SHP77 (cell line): ENCODE results near the gene DENND1A.
"Not testable (repeated sequence)": the region's sequence is repeated elsewhere in the genome, so short reads cannot be mapped to it uniquely, and the experiment has no call there.

Experiments used
- DNase-seq, 2 experiments: peaks; one replicate each; lab custom pipeline; 2025; lab: John Stamatoyannopoulos, UW

DENND1A gene

DNA sequence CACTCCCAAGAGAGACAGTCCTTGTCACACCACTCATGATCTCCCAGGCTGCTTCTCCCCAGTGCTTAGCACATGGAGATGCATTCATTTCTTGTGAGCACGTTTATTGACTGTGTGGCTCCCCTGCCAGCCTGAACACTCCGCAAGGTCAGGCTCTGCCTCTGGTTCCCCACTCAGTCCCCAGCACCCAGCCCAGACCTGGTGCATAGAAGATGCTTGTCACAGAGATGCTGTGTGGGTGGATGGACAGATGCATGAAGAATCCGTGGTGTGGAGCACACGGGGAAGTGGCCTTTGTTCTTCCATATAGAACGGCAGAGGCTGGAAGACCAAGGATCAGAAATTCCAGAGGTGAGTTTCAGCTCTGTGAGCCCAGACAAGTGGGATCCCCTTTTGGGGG lies 587.7 kb downstream of the DENND1A start:
- no peak for DNase-seq

- no peak for DNase-seq
Measured at GRCh38 chr9:123341816-123342215, 588.1 kb downstream of the DENND1A start.

DNA sequence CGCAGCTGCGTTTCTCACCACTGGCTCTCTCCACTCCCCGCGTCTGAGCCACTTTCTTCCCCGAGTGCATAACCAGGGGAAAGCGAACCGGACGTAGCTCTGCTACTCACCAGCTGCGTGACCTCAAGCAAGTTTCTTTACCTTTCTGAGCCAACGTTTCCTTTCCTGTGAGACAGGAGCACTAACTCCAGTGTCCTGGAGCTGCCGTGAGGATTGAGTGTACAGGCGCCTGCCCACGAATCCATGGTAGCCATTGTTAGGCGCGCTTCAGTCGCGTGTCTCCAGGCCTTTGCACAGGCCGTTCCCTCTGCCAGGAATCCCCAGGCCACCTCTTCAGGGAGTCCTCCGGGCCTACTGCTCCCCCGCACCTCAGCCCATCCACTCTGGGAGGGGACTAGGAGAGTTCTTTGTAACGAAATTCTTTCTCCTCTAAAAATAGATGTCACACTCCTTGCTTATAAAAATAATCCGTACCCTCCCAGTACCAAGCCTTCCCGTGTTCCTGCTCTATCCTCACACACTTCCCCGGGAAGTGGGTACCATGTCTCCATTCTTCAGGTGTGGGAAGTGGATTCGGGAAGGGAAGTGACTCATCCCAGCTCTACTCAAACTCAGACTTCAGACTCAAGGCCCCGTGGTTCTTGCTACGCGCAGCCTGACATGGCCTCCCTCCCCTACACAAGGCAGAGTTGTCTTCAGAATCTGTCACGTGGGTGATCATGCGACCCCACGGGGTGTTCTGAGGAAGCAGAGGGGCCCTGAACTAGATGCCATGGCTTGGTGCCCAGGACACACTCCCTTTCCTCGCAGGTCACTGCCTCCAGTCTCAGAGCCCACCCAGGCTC lies 590.0 kb downstream of the DENND1A start:
- DNase-seq, result no peak

DNA sequence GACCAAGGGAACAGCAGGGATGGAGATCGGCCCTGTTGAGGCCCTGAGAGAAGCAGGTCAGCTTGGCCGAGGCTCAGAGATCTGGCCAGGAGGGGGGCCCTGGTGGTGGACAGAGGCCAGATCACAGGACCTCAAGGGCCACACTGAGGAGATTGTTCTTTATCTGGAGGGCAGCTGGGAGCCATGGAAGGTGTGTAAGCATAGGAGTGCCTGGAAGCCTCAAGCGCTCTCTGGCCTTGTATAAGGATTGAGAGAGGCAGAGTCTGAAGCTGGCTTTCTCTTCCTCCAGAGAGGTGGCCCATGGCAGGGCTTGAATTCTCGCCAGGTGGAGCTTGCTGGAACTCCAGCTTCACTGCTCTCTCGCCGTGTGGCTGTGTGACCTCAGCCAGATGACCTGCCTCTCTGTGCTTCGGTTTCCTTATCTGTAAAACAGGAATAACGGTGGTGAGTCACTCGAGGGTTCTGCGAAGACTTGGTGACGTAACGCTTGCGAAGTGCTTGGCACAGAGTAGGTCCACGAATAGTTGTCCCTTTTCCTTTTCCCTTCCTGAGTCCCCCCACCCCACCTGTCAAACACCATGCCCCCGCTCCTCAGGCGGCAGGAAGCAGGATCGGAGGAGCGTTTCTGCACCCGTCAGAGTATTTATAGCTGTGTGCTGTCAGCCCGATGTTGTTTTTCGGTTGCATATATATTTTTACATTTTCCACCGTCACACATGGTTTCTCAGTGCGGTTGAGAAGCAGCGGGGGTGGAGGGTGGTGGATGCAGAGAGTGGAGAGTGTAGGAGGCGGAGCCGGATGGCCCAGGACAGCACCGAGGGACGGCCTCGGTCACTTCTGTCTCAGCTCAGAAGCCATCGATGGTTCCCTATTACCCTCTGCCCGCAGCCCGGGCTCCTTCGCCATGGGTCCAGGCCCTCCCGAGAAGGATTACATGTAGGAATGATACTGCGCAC lies 590.9 kb downstream of the DENND1A start:
- no peak for DNase-seq

DNA sequence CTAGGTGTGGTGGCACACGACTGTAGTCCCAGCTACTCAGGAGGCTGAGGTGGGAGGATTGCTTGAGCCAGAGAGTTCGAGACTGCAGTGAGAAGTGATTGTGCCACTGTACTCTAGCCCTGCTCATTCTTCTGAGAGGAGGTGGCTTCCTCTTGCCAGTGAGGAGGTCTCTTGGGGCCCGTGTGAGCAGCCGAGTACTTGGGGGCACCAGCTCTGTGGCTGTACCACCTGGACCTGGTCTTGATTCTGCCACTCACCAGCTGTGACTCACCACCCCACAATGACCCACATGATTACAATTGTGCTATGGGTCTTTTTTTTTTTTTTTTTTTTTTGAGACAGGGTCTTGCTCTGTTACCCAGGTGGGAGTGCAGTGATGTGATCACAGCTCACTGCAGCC lies 592.0 kb downstream of the DENND1A start:
- DNase-seq, result no peak

GRCh38 chr9:123336959-123337358 lies 593.0 kb downstream of the DENND1A start:
- no peak for DNase-seq

DNA sequence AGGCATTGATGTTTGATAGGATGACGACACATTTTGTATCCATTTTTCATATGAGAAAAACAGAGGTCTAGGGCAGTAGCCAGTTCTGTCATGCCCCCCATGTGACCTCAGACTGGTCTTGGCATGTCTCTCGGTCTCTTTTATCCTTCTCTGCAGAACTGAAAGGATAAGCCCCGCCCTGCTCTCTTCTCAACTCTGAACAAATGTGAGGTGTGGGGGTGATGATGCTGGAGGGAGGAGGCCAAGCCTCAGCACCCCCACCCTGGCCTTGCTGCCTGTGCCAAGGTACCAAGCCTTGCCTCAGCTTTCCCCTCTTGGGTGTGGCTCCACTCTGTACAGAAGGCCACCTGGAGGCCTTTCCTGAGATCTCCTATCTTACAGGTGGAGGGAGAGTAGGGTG lies 593.5 kb downstream of the DENND1A start:
- DNase-seq, result no peak

DNA sequence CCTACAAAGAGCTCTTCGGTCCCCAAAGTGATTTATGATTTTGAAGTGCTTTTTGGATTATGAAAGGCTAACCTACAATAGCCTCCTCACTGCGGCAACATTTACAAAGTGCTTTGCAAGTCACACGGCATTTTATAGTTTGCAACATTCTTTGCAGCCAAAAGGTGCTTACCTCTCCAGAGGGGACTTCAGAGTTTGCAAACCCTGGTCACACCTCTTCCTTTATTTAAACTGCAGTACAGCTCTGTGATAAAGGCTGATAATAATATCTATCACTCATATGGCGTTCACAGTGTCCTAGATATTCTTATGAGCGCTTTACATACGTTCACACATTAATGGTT lies 594.0 kb downstream of the DENND1A start:
- DNase-seq, result no peak

DNA sequence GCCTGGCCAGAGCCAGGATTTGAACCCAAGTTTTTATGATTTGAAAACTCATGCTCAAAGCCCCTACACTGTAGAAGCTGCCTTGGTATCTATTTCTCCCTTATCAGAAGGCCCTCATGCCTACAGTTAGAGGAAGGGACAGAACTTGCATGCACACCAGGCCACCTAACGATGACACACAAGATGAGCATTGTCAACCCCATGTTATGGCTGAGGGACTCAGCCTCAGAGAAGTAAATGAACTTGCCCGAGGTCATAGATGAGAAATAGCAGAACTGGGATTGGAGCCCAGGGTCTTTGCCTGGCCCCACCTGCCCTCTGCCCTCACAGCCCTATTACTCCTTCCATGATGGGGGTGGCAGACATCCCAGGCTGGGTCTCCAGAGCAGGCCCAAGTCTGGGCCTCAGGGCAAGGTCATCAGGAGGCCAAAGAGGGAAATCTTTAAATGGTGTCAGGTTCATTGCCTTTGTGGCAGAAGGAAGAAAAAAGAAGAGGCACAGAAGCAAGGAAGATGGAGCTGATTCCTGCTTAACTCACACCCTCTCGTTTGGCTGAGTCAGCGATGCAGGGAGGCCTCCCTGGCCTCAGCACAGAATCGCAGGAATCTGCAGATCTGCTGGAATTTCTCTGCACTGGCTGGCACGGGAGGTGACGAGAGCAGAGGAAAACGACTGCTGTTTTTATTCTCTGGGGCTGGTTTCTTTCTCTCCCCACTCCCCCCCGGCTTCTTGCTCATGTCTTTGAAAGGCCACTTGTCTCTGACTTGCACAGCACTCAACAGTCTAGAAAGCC lies 594.5 kb downstream of the DENND1A start:
- DNase-seq, result no peak

GRCh38 chr9:123334639-123335038 lies 595.3 kb downstream of the DENND1A start:
- DNase-seq, result no peak

DNA sequence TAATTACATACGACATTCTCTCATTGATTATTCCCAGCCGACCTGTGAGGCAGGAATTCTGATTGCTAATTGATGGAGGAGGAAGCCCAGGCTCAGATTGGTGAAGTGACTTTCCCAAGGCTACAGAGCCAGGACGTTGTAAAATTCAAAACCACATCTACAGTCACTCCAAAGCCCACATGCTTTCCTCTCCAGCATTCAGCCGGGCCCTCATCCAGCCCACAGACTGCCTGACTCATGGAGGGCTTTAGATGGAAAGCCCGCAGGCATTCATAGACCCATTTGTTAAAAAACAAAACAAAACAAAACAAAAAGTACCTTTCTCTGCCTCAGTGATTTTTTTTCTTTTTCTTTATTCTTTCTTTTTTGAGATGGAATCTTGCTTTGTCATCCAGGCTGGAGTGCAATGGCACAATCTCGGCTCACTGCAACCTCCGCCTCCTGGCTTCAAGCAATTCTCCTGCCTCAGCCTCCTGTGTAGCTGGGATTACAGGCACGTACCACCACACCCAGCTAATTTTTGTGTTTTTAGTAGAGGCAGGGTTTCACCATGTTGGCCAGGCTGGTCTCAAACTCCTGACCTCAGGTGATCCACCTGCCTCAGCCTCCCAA lies 596.8 kb downstream of the DENND1A start:
- DNase-seq, result not testable (repeated sequence)

DNA sequence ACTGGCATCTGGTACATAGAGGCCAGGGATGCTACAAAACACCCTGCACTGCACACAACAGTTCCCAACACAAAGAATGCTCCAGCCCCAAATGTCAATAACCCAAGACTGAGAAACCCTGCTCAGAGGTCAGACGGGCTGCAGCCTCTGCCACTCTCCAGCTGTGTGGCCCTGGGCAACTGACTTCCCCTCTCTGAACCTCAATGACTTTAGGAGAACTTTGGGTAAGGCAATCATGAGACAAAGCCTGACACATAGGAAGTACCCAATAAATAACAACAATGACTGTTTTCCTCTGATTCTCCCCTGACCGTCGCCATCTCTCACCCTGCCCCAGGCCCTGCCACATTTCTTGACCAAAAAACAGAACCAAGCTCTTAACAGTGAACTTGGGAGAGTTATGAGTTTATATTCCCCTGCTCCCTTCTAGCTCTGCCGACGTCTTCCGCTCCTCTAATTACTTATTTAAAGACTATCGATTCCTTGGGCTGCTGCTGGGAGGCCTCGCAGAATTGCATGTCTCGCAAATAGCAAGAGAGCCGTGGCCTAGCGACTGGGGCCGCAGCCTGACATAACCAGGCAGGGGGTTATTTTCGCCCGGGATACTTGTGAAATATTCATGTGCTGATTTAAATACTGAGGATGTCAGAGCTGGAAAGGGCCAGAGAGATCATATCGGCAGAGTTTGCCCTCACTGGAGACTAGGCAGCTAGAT lies 598.4 kb downstream of the DENND1A start:
- DNase-seq, result no peak
